T-helper 1 cell (primary cell): Measurements from ENCODE around the gene IL22RA2.

Experiments
- DNase-seq, 5 donors: peaks; one replicate each; pipeline ENCODE4 v3.0.0-alpha.2; 2012 to 2020

The IL22RA2 gene

DNA sequence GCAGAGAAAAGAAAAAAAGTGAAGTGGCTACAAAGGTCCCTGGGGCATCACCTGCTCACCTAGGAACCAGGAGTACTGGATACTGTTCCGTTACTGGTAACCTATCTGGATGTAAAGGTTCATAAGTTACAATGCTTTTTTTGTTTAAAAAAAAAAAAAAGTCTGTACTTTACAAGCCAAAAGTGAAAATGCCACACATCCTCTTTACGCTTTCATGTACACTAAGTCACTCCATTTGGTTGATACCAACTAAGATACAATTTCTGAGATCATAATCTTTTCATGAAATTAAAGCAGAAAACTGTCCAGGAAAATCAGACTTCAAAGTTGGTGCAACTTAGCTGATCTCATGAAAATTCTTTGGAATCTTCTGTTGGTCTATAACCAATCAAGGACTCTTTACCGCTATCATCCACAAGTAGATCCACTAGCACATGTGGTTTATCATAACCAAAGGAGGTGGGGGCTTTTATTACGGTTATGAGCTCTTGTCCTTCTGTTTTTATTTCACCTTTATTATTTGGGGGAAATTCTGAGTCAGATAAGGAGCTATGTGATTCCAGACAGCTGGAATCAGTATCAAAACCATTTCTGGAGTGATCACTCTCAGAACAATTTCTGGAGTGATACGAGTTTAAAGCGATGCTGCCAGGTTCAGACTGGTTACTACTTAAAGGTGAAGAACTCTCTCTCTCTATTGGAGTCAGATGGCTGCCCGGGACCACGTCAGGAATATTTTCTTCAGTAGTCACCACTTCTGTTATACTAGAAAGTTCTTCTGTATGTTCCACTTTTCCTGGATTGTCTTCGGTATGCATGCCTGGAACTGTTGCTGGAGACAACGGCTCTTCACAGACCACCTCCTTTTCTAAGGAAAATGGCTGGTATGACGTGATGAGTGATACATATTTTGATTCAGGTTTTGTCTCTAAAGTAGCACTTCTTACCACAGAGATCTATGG lies 24.5 kb upstream of the IL22RA2 start:
- no peak for DNase-seq

- no peak for DNase-seq
Observed at GRCh38 chr6:137193256-137194070, 20.0 kb upstream of the IL22RA2 start.

DNA sequence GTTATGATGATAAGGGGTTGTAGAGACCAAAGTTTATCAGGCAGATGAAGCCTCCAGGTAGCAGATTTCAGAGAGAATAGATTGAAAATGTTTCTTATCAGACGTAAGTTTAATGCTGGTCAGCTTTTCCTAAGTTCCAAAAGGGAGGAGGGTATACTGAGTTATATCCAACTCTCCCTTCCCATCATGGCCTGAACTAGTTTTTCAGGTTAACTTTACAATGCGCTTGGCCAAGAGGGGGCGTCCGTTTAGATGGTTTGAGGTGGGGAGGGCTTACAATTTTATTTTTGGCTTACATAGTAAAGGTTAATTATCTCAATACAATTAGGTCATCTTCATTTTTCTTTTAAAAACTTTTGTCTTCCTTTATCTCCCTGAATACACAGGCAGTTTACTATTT lies 19.4 kb upstream of the IL22RA2 start:
- DNase-seq, result no peak

GRCh38 chr6:137191670-137192069 lies 18.2 kb upstream of the IL22RA2 start:
- DNase-seq, result no peak

DNA sequence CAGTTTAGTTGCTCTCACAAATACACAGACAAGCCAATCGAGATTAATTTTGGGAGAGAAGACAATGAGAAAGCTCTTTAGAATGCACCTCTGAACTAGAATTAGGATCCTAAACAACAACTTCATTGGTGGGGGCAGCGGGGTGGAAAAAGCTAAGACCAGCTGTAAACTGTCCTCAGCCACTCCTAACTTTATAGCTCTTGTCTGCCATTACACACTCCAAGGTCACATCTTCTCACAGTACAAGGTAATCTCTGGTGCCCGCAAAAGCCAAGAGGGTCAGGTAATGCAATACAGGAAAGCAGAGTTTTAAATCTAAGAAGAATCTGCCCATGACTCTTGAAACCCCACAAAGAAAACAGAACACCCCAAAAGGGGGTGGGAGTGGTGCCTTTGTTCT lies 17.8 kb upstream of the IL22RA2 start:
- DNase-seq, result no peak

DNA sequence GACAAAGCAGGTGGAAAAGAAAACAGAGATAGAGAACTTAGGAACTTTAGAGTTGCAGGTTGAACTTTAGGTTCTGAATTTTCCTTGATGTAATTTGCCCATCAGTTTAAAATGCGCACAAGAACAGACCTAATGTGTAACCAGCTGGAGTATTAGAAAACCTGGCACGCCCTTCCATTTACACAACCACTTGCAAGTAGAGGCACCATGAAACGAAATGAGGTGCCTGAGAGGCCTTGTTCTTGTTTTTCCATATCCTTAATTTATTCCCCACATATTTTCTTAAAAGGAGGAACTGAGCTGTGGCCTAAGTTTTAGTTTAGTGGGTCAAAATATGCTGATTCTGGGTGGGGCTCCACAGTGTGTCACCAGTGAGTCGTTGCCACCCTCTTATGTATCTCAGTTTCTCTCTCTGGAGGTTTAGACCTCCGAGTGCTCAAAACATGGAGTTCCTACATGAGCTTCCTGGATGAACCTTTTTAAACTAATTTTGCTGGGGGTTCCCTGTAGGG lies 17.2 kb upstream of the IL22RA2 start:
- no peak for DNase-seq

DNA sequence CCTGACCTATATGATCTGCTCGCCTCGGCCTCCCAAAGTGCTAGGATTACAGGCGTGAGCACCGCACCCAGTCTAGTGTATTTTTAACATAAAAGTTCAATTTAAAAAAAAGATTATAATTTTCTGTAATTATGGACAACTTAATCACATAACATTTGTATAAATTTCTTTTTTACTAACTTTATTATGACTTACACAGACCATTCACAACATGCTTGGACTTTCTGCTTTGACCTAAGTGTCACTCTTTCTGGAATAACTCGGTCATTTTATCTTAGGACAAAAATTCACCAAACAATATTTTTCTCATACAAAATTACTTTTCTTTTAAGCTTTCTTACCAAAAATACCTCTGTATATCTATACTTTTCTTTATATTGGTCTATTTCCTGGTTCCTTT lies 15.4 kb upstream of the IL22RA2 start:
- no peak for DNase-seq

GRCh38 chr6:137185290-137185689 lies 11.8 kb upstream of the IL22RA2 start:
- no peak for DNase-seq

GRCh38 chr6:137182654-137183073 lies 9.2 kb upstream of the IL22RA2 start:
- DNase-seq, result no peak

DNA sequence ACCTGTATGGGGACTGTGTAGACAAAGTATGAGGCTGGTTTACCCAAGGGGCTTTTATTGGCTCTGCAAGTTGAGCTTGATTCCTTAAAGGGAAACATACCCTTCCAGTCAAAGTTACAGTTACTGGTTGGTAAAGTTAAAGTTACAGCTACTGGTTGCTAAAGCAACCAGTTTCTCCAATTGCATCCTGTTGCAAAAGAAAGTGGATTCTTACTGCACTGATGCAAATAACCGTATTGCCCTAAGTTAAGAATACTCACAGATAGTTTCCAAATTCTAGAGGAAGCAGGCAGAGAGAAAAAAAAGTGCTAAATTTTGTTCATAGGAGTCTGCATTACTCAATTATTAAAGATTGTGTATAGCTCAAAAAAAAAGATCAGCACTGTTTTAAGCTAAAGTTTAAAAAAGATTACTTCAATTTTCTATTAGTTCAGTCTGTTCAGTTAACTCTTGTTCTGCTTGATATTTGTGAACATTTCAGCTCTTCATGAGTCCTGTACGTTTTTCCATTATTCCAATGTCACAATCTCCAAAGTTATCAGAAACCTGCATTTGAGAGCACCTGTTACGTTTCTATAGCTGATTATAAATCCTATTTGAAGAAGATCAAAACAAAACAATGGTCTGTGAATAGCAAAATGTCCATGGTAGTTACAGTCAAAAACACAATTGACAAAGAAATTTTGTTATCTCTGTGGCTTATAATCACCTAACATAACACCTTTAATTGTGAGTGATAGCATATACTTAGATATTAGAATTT lies 8.6 kb upstream of the IL22RA2 start:
- DNase-seq, result no peak

DNA sequence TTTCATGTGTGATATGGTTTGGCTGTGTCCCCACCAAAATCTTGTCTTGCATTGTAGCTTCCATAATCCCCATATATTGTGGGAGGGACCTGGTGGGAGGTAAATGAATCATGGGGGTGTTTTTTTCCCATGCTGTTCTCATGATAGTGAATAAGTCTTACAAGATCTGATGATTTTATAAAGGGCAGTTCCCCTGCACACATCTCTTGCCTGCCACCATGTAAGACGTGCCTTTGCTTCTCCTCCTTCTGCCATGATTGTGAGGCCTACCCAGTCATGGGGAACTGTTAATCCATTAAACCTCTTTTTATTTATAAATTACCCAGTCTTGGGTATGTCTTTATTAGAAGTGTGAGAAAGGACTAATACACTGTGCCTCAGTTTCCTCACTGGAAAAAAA lies 4.2 kb upstream of the IL22RA2 start:
- no peak for DNase-seq

DNA sequence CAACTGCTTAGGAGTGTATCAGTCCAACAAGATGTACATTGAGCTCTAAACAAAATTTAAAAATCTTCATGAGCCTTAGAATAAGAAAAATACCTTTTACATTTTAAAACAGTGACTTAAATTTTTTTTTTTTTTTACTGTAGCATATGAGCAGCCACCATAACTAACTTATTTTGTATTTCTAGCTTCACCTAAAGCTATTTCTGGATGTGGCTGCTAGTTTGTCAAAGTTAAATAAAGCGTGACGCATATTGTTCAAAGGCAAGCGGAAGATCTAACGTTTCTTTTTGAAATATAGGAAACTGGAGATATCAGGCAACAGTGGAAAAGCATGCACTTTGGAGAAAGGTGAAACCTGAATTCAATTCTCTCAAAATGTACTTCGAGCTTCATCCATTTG lies 3.3 kb upstream of the IL22RA2 start:
- DNase-seq, result no peak

DNA sequence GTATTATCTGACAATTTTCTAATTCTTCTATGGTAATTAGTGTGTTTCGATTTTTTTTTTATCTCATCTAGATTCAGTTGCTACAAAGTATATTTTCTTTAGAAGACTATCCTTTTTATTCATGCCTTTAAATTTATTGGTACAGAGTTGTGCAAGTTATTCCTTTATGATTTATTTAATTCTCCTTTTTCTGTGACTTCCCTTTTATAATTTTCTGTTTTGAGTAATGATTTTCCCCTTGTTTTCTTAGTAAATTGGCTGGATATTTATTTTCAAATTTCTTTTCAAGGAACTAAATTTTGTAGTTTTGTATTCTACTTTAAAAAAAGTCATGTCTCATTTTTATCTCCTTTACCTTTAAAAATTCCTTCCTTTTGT lies 2.4 kb upstream of the IL22RA2 start:
- DNase-seq, result no peak

GRCh38 chr6:137175157-137175867 lies 1.9 kb upstream of the IL22RA2 start:
- DNase-seq, result no peak

DNA sequence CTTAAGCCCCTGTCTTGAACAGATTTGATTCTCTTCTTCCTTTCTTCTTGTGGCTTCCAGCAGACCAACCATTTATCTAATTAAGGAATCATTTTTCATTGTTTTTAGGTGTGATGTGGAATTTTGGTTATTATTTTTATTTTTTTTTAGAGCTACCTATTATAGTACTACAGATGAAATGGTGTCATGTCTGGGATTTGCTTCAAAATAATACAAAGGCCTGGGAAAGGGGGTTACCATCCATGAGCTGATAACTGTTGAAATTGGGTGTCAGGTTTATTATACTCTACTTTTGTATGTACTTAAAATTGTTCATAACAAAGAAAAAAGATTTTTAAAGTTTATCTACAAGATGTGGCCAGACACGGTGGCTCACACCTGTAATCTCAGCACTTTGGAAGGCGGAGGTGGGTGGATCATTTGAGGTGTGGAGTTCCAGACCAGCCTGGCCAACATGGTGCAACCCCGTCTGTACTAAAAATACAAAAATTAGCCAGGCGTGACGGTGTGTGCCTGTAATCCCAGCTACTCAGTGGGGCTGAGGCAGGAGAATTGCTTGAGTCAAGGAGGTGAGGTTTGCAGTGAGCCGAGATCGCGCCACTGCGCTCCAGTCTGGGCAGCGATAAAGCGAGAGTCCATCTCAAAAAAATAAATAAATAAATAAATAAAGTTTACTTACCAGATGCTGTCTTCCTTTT lies 561 bp downstream of the IL22RA2 start:
- DNase-seq, result no peak

- no peak for DNase-seq
Observed at GRCh38 chr6:137171824-137172733, 1.4 kb downstream of the IL22RA2 start.

- DNase-seq, result no peak
Observed at GRCh38 chr6:137171053-137171374, 2.4 kb downstream of the IL22RA2 start.

- no peak for DNase-seq
Observed at GRCh38 chr6:137170266-137171052, 3.0 kb downstream of the IL22RA2 start.

DNA sequence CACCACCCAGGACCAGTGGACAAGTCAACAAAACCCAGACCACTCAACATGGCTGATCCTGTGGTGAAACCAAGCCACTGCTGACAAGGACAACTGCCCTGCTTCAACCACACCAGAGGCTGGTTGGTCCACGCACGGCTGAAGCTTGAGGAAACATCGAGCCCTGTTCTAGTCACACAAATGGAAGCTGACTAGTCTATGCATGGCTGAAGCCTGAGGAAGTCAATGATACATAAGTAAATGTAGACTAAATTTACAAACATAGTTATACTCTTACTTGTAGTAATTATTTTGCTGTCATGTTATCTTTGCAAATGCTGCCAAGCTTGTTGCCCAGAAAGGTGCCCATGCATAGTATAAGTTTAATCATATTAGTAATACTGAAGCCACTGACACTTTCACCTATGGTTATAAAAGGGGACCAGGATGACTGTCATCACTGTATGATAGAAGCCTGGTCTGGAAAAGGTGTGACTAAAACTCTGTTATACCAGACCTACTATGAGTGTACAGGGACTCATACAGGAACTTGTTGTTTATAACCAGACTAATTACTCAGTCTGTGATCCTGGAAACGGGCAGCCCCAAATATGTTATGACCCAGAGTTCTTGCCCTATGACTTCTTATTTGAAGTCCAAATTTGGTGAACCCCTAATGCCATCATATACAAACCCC lies 5.6 kb downstream of the IL22RA2 start:
- peak in 1 of 5 donors; percentile 44 for DNase-seq
